ENCODE results near the gene CABS1.

Gene CABS1

GRCh38 chr4:70334681-70335080, at the start of gene CABS1:
CABS1 (plus strand) TSS chr4:70334981; CDS start chr4:70335040, 59 bp downstream.
- TF ChIP-seq USF1 (IDR thresholded peaks at IDR 0.05) (no peak), RAD21 (IDR thresholded peaks at IDR 0.05; ENCODE audit: low read depth) (no peak), FOXM1 (IDR thresholded peaks at IDR 0.05; ENCODE audit: borderline replicate concordance, low read depth) (no peak), EP300 (IDR thresholded peaks at IDR 0.05; ENCODE audit: borderline replicate concordance) (no peak), TEAD4 (IDR thresholded peaks at IDR 0.05) (no peak), YY1 (IDR thresholded peaks at IDR 0.05; ENCODE audit: low read depth) (no peak), EGR1 (IDR thresholded peaks at IDR 0.05) (no peak), ZBTB7A (IDR thresholded peaks at IDR 0.05; ENCODE audit: low read depth) (no peak), CREB1 (IDR thresholded peaks at IDR 0.05; ENCODE audit: low read depth) (no peak), TCF12 (IDR thresholded peaks at IDR 0.05; ENCODE audit: low read depth) (no peak), REST (IDR thresholded peaks at IDR 0.05; ENCODE audit: low read depth) (no peak), TAF1 (IDR thresholded peaks at IDR 0.05; ENCODE audit: low read depth) (no peak), MAX (IDR thresholded peaks at IDR 0.05) (no peak), CEBPB (IDR thresholded peaks at IDR 0.05) (no peak)

- TF ChIP-seq CEBPB (IDR thresholded peaks at IDR 0.05): no peak
- TF ChIP-seq MAX (IDR thresholded peaks at IDR 0.05): no peak
- no peak for TF ChIP-seq EGR1 (IDR thresholded peaks at IDR 0.05)
- TF ChIP-seq REST (IDR thresholded peaks at IDR 0.05; ENCODE audit: low read depth): no peak
- no peak for TF ChIP-seq ZBTB7A (IDR thresholded peaks at IDR 0.05; ENCODE audit: low read depth)
- TF ChIP-seq NFIC (IDR thresholded peaks at IDR 0.05): no peak
- no peak for TF ChIP-seq YY1 (IDR thresholded peaks at IDR 0.05; ENCODE audit: low read depth)
- TF ChIP-seq FOXM1 (IDR thresholded peaks at IDR 0.05; ENCODE audit: borderline replicate concordance, low read depth): no peak
- TF ChIP-seq RAD21 (IDR thresholded peaks at IDR 0.05; ENCODE audit: low read depth): no peak
- TF ChIP-seq TAF1 (IDR thresholded peaks at IDR 0.05; ENCODE audit: low read depth): no peak
- no peak for TF ChIP-seq CREB1 (IDR thresholded peaks at IDR 0.05; ENCODE audit: low read depth)
- no peak for TF ChIP-seq TEAD4 (IDR thresholded peaks at IDR 0.05)
- TF ChIP-seq TCF12 (IDR thresholded peaks at IDR 0.05; ENCODE audit: low read depth): no peak
- TF ChIP-seq EP300 (IDR thresholded peaks at IDR 0.05; ENCODE audit: borderline replicate concordance): no peak
- TF ChIP-seq USF1 (IDR thresholded peaks at IDR 0.05): no peak
These were observed 46.1 kb upstream of the CABS1 start for GRCh38 chr4:70288651-70289050.

- no peak for TF ChIP-seq EP300 (IDR thresholded peaks at IDR 0.05; ENCODE audit: borderline replicate concordance)
These were observed 43.4 kb upstream of the CABS1 start for GRCh38 chr4:70291341-70291740.

- TF ChIP-seq EP300 (IDR thresholded peaks at IDR 0.05; ENCODE audit: borderline replicate concordance): no peak
- no peak for TF ChIP-seq YY1 (IDR thresholded peaks at IDR 0.05; ENCODE audit: low read depth)
- no peak for TF ChIP-seq TEAD4 (IDR thresholded peaks at IDR 0.05)
- TF ChIP-seq CREB1 (IDR thresholded peaks at IDR 0.05; ENCODE audit: low read depth): no peak
- TF ChIP-seq ZBTB7A (IDR thresholded peaks at IDR 0.05; ENCODE audit: low read depth): no peak
These were observed 37.2 kb upstream of the CABS1 start for GRCh38 chr4:70297576-70297975.

- no peak for TF ChIP-seq TEAD4 (IDR thresholded peaks at IDR 0.05)
- TF ChIP-seq REST (IDR thresholded peaks at IDR 0.05; ENCODE audit: low read depth): no peak
- TF ChIP-seq RAD21 (IDR thresholded peaks at IDR 0.05; ENCODE audit: low read depth): no peak
- TF ChIP-seq ZBTB7A (IDR thresholded peaks at IDR 0.05; ENCODE audit: low read depth): no peak
- no peak for TF ChIP-seq NFIC (IDR thresholded peaks at IDR 0.05)
- no peak for TF ChIP-seq EP300 (IDR thresholded peaks at IDR 0.05; ENCODE audit: borderline replicate concordance)
- no peak for TF ChIP-seq MAX (IDR thresholded peaks at IDR 0.05)
- TF ChIP-seq EGR1 (IDR thresholded peaks at IDR 0.05): no peak
- TF ChIP-seq YY1 (IDR thresholded peaks at IDR 0.05; ENCODE audit: low read depth): no peak
- no peak for TF ChIP-seq CREB1 (IDR thresholded peaks at IDR 0.05; ENCODE audit: low read depth)
- no peak for TF ChIP-seq USF1 (IDR thresholded peaks at IDR 0.05)
- TF ChIP-seq TAF1 (IDR thresholded peaks at IDR 0.05; ENCODE audit: low read depth): no peak
These were observed 36.7 kb upstream of the CABS1 start for GRCh38 chr4:70298051-70298450.
